LoVo (cell line): ENCODE data around the gene ANTKMT.
A peak's percentile ranks its signal among the peaks of the same experiment; 100 is the strongest.
"Not testable (repeated sequence)": the region's sequence is repeated elsewhere in the genome, so short reads cannot be mapped to it uniquely, and the experiment has no call there.

ENCODE experiments used
- DNase-seq: peaks from one replicate; pipeline ENCODE4 v3.0.0-alpha.2; 2016; ENCODE audit warnings: low spot score

Gene ANTKMT

DNA sequence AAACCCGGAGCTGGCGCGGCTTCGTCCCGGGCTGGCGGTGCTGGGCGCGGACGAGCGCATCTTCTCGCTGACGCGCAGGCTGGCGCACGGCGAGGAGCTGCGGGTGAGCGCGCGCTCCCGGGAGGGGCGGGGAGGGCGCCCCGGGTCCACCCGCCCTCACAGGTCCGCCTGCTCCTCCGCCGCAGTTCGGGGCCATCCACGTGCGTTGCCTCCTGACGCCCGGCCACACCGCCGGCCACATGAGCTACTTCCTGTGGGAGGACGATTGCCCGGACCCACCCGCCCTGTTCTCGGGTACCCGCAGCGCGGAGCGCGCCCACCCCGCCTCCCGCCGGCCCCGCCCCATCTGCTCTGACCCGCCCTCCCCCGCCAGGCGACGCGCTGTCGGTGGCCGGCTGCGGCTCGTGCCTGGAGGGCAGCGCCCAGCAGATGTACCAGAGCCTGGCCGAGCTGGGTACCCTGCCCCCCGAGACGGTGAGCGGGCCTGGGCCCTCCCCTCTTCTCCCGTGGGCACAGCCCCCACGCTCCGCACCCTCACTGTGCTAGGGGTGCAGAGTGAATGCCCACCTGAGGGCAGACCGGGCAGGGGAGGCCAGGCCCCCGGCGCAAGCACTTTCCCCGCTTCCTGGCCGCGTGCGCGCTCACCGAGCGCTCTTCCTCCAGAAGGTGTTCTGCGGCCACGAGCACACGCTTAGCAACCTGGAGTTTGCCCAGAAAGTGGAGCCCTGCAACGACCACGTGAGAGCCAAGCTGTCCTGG is 7.4 kb downstream of the ANTKMT start:
- DNase-seq, result peak; percentile 87

- no peak for DNase-seq
These were observed 8.2 kb downstream of the ANTKMT start for GRCh38 chr16:728890-729744.

DNA sequence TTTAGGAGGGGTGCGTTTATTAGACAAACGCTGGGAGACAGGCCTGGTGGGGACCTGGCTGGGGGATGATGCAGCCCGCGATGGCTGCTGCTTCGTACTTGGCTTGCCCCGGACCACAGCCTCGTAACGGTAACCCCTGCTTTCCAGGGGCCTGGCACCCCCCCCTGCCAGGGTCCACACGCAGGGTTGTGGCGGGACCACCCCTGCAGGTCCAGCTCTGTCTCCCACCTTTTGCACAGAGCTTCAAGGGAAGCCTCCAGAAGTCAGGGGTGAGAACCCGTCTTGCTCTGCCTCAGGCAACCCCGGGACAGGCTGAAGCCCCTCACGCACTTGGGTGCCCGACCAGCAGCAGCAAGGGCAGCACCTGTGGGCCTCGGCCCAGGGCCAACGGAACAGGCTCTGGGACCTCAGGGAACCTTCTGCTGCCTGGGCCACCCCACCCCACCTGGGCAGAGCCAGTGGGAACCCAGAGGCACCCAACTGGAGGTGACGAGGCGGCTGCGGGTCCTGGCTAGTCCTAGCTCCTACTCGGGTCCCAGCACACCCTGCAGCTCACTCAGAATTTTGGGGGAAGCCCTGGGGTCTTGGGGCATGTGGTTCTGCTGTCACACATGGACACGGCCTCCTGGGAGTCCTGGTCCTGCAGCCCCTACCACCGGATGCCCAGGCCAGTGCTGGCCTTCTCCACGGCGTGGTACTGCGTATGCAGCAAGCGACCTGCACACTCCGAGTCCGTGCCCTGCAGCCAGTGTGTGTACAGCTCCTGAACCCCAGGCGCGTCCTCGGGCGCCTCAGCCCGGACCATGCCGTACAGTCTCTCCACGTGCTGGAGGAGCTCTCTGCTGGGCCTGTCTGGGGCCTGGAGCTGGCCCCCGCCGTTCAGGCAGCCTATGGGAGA is 9.1 kb downstream of the ANTKMT start:
- DNase-seq, result no peak

DNA sequence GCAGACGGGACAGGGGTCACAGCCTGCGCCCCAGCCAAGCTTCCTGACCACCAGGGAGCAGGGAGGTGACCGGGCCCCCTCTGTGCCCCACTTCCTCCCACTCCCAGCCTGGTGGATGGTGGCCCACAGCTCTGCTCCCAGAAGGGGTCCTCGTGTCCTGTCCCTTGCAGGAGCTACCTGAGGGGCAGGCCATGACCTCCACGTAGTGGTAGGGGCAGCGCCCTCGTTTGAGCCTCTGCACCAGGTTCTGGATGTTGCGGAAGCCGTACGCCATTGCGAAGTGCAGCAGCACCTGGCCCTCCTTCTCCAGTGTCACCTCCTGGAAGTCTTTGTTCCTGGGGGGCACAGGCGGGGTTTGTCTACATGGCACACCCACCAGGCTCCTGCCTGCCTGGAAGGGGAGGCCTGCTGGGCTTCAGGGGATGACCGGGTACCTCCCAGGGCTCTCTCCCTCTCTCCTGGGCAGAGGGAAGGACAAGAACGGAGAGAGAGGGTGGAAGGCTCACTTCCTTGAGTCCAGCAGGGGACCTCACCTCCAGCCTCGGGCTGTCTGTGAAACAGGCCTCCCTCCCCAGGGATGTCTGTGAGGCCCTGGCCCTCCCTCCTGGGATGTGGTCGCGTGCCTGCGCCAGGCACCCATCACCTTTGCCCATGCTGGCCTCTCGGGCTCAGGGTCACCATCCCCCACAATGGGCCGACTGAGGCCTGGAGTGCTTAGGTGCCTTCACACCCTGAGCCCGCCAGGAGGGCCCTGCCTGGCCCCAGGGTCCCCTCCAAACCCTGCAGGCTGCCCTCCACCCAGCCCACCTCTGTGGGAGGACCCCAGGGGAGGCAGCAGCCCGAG is 9.9 kb downstream of the ANTKMT start:
- DNase-seq, result no peak

DNA sequence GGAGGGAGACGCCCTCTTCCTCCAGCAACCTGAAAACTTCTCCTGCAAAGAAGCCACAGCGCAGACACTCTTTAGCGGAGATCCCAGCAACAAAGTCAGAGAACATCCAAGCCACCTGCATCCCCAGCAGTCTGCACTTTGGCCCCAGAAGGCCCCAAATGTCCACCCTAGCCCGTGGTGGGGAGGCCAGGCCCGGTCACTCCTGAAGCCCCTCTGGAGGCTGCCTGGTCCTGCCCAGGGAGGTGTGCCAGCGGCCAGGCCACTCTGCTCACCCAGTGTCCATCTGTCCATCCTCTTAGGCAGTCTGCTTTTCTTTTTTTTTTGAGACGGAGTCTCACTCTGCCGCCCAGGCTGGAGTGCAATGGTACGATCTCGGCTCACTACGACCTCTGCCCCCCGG is 11.4 kb downstream of the ANTKMT start:
- no peak for DNase-seq

- no peak for DNase-seq
These were observed 12.0 kb downstream of the ANTKMT start for GRCh38 chr16:732936-733335.

- no peak for DNase-seq
These were observed 12.6 kb downstream of the ANTKMT start for GRCh38 chr16:733382-734207.

DNA sequence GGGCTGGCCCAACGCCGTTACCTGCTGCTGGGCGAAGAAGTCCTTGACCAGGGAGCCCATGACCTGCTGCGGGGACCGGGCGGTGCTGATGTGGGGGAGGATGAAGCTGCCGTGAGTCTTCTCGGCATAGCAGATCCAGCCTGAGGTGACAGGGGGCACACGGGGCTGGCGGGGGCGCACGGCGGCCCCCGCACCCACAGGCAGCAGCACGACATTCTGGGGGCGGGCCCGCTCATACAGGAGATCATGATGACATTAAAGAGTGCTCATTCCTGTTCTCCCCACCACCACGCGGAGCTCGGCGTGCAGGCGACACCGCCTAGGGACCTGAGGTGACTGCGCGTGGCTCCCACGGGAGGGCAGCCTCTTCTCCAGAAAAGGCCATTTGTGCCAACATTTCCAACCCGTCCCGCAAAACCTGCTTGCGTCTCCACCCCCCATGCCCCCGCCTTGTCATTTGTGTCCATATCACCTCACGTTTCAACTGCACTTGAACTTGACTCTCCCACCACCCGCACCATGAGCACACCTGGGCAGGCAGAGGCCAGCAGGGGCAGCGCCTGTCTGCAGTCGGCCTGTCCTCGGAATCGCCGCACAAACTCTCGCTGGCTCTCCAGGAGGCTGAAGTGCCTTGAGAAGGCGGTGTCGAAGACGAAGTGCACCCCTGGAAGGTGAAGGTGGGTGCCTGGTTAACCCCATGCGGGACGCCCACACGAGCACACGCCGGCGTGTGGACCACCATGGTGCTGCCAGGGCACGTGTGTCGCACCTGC is 13.4 kb downstream of the ANTKMT start:
- DNase-seq, result no peak

- DNase-seq, result no peak
These were observed 14.3 kb downstream of the ANTKMT start for GRCh38 chr16:734981-735881.

GRCh38 chr16:735982-736453 is 15.1 kb downstream of the ANTKMT start:
- DNase-seq, result no peak

- DNase-seq, result no peak
These were observed 16.1 kb downstream of the ANTKMT start for GRCh38 chr16:736936-737481.

GRCh38 chr16:739560-740458 is 18.9 kb downstream of the ANTKMT start:
- DNase-seq, result no peak

- no peak for DNase-seq
These were observed 19.5 kb downstream of the ANTKMT start for GRCh38 chr16:740459-740763.

DNA sequence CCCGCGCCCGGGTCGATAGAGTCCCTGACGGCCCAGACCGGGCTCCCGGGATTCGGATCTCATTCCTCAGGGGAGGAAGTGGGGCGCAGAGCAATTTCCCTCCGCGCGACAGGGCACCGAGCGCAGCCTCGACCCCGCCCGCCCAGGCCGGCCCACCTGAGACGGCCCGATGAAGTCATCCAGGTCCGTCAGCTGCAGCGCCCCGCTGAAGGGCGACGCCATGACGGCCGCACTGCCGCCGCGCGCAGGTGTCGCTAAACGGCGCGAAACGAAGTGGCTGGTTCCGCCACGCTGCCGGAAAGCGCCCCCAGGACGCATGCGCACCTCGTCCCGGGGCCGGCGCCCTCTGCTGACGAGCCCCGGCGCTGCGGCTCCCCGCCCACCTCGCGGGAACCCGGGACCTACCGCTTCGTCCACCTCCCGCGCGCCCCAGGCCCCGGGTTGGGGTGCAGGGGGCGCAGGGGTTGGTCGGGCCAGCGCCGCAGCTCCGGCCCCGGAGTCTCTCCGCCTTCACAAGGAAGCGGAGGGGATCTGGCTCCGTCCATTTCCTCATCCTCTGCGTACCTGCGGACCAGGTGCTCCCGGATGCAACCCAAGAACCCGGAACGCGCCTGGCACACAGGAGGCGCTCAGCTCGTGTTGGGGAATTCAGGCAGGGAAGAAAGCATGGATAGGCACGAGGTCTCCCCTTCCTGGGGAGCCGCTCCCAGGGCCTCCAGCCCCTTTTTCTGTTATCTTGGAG is 20.0 kb downstream of the ANTKMT start, which contains the start of gene CIAO3:
CIAO3 (minus strand) TSS at position 234 of the 742 bp plus-strand sequence; CDS start at position 222, 12 bp downstream.
- peak; percentile 92 for DNase-seq

GRCh38 chr16:741986-742629 is 21.2 kb downstream of the ANTKMT start:
- DNase-seq, result no peak

DNA sequence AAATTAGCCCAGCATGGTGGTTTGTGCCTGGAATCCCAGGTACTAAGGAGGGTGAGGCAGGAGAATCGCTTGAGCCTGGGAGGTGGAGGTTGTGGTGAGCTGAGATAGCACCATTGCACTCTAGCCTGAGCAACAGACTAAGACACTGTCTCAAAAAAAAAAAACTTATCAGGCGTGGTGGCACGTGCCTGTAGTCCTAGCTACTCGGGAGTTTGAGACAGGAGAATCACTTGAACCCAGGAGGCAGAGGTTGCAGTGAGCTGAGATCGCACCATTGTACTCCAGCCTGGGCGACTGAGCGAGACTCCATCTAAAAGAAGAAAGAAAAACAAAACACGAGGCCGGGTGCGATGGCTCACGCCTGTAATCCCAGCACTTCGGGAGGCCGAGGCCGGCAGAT is 21.9 kb downstream of the ANTKMT start:
- not testable (repeated sequence) for DNase-seq
